ENCODE data around the gene COQ8B.
A peak's percentile ranks its signal among the peaks of the same experiment; 100 is the strongest.
"Not testable (repeated sequence)": the region's sequence is repeated elsewhere in the genome, so short reads cannot be mapped to it uniquely, and the experiment has no call there.

The COQ8B gene

DNA sequence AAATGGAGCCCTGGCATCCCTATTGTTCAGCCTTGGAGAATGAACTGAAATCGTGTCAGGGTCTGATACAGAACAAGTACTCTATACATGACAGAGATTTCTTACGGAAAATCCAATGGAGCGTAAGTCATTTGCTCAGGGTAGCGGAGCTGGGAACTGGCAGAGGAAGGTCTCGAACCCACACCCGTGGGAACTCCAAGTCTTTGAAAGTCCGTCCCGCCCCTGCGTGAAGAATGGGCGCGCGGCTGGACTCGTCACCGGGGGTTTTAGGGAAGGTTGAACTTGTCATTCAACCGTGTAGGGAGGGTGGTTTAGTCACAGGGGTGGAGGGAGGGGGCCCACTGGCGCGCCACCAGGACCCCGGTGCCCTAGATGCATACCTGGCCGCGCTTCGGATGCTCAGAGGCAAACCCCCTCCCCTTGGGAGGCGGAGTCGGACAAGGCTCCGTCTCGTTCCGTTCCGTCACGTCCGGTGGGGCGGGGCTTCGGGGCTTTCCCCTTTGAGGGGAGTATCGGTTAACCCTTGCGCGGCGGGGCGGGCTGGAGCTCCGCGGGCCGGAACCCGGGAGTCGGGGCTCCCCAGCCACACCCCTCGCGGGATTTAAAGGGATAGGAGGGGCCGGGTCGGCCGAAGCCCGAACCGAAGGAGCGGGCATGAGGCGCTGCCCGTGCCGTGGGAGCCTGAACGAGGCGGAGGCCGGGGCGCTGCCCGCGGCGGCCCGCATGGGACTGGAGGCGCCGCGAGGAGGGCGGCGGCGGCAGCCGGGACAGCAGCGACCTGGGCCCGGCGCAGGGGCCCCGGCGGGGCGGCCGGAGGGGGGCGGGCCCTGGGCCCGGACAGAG lies at the start of gene COQ8B, which contains the start of gene ITPKC:
COQ8B (minus strand) TSS at position 405 of the 843 bp plus-strand sequence. CDS start 2,254 bp downstream, outside the sequence.
ITPKC (plus strand) TSS at position 631 of the 843 bp plus-strand sequence; CDS start at position 655, 24 bp downstream.
- peak; percentile 95 for DNase-seq (ENCODE audit: low spot score)

GRCh38 chr19:40766385-40766784 lies 49.7 kb upstream of the COQ8B start:
- not testable (repeated sequence) for DNase-seq (ENCODE audit: low spot score)

- no peak for DNase-seq (ENCODE audit: low spot score)
Observed at GRCh38 chr19:40763963-40764362, 47.3 kb upstream of the COQ8B start.

DNA sequence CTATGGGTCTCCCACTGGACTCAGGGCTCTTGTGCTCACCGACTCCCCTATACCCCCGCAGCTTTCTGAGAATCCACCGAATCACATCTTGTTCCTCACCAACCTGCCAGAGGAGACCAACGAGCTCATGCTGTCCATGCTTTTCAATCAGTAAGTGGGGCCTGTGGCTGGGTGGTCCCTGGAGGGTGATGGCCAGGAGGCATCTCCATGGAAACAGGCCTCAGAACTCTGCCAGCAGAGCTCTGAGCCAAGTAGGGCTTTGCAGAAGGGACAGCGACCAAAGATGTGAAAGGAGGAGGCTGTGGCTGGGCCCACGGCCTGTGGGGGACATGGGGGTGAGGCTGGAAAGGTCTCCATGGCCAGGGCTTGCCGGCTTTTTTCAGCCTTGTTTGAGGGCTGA lies 46.8 kb upstream of the COQ8B start:
- no peak for DNase-seq (ENCODE audit: low spot score)

DNA sequence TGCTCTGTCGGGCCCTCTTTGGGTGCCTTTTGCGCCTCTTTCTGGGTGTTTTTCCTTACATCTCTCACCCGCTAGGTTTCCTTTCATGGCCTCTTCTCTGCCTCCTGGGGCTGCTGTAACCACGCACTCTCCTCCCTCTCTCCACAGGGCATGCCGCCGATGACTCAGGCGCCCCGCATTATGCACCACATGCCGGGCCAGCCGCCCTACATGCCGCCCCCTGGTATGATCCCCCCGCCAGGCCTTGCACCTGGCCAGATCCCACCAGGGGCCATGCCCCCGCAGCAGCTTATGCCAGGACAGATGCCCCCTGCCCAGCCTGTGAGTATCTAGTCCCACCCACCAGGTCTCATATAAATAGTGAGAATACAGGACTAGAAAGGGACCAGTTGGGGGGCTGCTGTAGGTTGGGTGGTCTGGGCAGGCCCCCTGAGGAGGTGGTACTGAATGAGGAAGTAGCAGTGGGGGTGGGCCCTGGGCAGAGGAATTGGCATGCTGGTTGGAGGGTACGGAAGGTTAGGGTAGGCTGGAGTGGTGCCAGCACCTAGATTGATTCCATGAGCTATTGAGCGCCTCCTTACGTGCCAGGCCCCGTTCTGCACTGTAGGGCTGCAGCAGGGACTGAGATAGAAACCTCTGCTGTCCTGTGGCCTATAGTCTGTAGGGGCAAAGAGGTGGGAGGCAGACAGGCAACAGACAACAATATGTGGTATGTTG lies 46.2 kb upstream of the COQ8B start:
- DNase-seq (ENCODE audit: low spot score): no peak

GRCh38 chr19:40759352-40759751 lies 42.7 kb upstream of the COQ8B start:
- DNase-seq (ENCODE audit: low spot score): no peak

- no peak for DNase-seq (ENCODE audit: low spot score)
Observed at GRCh38 chr19:40758491-40758890, 41.8 kb upstream of the COQ8B start.

- DNase-seq (ENCODE audit: low spot score): no peak
Observed at GRCh38 chr19:40756502-40757110, 39.9 kb upstream of the COQ8B start.

- DNase-seq (ENCODE audit: low spot score): no peak
Observed at GRCh38 chr19:40755791-40756190, 39.1 kb upstream of the COQ8B start.

GRCh38 chr19:40755248-40755624 lies 38.5 kb upstream of the COQ8B start:
- DNase-seq (ENCODE audit: low spot score): no peak

DNA sequence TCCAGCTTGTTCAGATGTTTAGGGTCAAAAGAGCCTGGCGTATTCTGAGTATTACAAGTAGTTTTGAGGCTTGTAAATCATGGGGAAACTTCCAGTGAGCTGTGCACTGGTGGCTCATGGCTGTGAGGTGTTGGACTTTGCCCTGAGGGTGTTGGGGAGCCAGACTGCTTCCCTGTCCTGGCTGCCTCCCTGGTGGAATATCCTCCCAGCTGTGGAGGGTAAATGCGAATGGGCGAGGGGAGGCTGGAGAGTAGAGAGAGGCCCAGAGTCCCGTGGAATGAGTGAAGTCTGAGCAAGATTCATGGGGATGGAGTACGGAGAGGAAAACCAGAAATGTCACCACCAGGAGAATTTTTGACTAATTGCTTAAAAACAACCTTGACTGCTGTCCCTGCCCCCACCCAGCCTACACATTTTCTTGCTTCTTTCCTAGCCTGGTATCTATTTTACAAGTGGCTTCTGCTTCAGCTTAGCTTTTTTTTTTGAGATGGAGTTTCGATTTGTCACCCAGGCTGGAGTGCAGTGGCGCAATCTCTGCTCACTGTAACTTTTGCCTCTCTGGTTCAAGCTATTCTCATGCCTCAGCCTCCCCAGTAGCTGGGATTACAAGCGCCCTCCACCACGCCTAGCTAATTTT lies 38.0 kb upstream of the COQ8B start:
- no peak for DNase-seq (ENCODE audit: low spot score)

- no peak for DNase-seq (ENCODE audit: low spot score)
Observed at GRCh38 chr19:40752257-40752781, 35.6 kb upstream of the COQ8B start.

DNA sequence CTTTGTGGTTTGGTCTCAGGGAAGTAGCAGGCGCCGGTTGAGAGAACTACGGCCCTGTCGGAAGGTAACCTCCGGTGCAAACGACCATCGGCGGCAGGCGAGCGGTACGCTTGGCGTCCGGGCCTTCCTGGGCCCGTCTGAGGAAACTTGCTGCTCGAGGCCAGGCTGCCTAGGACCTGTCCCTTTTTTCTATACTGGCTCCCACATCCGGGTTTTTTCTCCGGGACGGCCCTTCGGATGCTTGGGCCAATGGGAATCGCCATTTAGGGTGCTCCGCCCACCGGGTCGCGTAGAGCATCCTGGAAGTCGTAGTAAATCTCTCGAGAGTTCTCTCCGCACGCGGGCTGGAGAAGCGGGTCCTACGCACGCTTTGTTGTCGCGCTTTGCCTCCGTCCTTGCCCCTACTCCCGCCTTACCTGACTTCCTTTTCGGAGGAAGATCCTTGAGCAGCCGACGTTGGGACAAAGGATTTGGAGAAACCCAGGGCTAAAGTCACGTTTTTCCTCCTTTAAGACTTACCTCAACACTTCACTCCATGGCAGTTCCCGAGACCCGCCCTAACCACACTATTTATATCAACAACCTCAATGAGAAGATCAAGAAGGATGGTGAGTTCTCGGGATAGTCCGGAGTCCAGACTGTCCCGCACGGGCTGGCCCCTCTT lies 34.3 kb upstream of the COQ8B start, which contains the start of gene SNRPA:
SNRPA (plus strand) TSS at position 330 of the 664 bp plus-strand sequence; CDS start at position 536, 206 bp downstream.
- peak; percentile 97 for DNase-seq (ENCODE audit: low spot score)

- peak; percentile 99 for DNase-seq (ENCODE audit: low spot score)
Observed at GRCh38 chr19:40750058-40750873, 33.6 kb upstream of the COQ8B start, which contains the start of gene ACTMAP. Gene ACTMAP, minus strand, starts transcription at chr19:40750477. Its CDS starts 674 bp downstream, at chr19:40749803.

DNA sequence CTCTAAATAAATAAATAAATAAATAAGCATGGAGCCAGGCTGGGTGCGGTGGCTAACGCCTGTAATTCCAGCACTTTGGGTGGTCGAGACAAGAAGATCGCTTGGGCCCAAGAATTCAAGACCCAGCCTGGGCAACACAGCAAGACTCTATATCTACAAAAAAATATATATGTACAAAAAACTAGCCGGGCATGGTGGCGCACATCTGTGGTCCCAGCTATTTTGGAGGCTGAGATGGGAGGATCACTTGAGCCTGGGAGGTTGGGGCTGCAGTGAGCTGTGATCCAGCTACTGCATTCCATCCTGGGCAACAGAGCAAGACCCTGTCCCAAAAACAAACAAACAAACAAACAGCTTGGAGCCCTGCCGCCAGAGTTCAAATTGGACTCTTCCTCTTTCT lies 30.9 kb upstream of the COQ8B start:
- DNase-seq (ENCODE audit: low spot score): no peak

DNA sequence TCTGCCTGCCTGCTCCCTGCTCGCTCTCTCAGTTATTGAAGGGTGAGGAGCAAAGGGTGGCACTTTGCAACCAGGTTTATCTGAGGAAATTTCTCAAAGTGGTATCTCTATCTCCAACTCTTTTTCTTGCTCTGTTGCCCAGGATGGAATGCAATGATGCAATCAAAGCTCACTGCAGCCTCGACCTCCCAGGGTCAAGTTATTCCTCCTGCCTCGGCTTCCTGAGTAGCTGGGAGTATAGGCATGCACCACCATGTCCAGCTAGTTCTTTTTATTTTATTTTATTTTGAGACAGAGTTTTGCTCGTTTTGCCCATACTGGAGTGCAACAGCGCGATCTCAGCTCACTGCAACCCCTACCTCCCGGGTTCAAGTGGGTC lies 28.7 kb upstream of the COQ8B start:
- no peak for DNase-seq (ENCODE audit: low spot score)

GRCh38 chr19:40744554-40745401 lies 28.1 kb upstream of the COQ8B start:
- DNase-seq (ENCODE audit: low spot score): no peak

DNA sequence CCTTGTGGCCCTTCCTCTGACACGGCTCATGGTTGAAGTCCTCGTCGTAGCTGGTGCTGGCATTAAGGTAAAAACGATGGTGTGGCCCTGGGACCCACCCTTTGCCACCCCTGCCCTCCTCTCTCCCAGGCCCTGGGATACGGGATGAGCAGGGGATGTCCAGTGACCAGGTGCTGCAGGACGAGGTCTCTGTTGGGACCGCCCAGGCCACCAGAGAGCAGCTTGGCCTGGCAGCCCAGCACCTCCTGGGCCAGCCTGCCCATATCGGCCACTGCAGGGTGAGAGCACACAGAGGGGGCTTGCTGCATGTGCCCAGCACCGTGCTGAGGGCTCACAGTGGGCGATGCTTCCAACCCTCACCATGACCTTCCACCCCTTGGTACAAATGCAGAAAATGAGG lies 27.2 kb upstream of the COQ8B start:
- DNase-seq (ENCODE audit: low spot score): no peak

- no peak for DNase-seq (ENCODE audit: low spot score)
Observed at GRCh38 chr19:40742886-40743285, 26.2 kb upstream of the COQ8B start.
